Measurements from ENCODE around the gene PPP2R2C.

The PPP2R2C gene

DNA sequence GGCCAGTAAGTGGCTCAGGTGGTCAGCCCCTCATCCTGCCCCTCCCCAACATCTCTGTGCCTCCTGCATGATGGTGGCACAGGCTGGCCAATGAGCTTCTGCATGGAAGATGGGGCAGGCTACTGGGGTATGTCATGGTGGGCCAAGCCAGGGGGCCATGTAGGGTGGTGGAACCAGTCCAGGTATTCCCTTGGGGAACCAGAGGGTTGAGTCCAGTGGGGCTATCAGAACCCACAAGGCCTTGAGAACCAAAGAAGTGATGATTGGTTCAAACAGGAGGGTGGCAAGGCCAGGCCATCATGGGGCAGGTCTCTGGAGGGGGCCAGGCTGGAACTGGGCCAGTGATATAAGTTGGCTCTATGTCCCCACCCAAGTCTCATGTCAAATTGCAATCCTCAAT is 18.8 kb upstream of the PPP2R2C start:
- no peak for DNase-seq (ENCODE audit: low read depth)
- H3K4me3 ChIP-seq (ENCODE audit: control insufficient read depth, low read depth, low read length) = no peak overlapping the region
- TF ChIP-seq, protein P1, sequence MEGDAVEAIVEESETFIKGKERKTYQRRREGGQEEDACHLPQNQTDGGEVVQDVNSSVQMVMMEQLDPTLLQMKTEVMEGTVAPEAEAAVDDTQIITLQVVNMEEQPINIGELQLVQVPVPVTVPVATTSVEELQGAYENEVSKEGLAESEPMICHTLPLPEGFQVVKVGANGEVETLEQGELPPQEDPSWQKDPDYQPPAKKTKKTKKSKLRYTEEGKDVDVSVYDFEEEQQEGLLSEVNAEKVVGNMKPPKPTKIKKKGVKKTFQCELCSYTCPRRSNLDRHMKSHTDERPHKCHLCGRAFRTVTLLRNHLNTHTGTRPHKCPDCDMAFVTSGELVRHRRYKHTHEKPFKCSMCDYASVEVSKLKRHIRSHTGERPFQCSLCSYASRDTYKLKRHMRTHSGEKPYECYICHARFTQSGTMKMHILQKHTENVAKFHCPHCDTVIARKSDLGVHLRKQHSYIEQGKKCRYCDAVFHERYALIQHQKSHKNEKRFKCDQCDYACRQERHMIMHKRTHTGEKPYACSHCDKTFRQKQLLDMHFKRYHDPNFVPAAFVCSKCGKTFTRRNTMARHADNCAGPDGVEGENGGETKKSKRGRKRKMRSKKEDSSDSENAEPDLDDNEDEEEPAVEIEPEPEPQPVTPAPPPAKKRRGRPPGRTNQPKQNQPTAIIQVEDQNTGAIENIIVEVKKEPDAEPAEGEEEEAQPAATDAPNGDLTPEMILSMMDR (IDR thresholded peaks at IDR 0.05; ENCODE audit: control insufficient read depth, insufficient read depth, low read depth, low read length, missing control alignments) = no peak

- no peak overlapping the region for H3K4me3 ChIP-seq (ENCODE audit: control insufficient read depth, low read depth, low read length)
- TF ChIP-seq, protein P1 (IDR thresholded peaks at IDR 0.05; ENCODE audit: control insufficient read depth, insufficient read depth, low read depth, low read length, missing control alignments) = no peak
- DNase-seq (ENCODE audit: low read depth) = no peak
Observed at GRCh38 chr4:6489927-6490326, 17.5 kb upstream of the PPP2R2C start.

DNA sequence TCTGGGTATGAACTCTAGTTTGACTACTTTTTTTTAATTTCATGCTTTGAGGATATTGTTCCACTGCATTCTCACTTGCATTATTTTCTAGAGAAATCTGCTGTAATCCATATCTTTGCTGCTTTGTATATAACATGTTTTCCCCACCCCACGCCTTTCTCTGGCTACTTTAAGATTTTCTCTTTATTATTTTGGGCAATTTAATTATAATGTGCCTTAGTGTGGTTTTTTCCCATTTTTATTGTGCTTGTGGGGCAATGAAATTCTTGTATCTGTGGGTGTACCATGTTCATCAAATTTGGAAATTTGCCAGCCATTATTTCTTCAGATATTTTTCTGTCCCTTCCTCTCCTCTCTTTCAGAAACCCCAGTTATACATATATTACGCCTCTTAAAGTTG is 15.1 kb upstream of the PPP2R2C start:
- no peak for DNase-seq (ENCODE audit: low read depth)
- TF ChIP-seq, protein P1 (IDR thresholded peaks at IDR 0.05; ENCODE audit: control insufficient read depth, insufficient read depth, low read depth, low read length, missing control alignments) = no peak
- H3K4me3 ChIP-seq (ENCODE audit: control insufficient read depth, low read depth, low read length) = no peak overlapping the region

GRCh38 chr4:6480534-6481088 is 8.2 kb upstream of the PPP2R2C start:
- TF ChIP-seq, protein P1 (IDR thresholded peaks at IDR 0.05; ENCODE audit: control insufficient read depth, insufficient read depth, low read depth, low read length, missing control alignments) = no peak
- DNase-seq (ENCODE audit: low read depth) = no peak
- H3K4me3 ChIP-seq (ENCODE audit: control insufficient read depth, low read depth, low read length) = no peak overlapping the region

- no peak for DNase-seq (ENCODE audit: low read depth)
- no peak overlapping the region for H3K4me3 ChIP-seq (ENCODE audit: control insufficient read depth, low read depth, low read length)
- TF ChIP-seq, protein P1 (IDR thresholded peaks at IDR 0.05; ENCODE audit: control insufficient read depth, insufficient read depth, low read depth, low read length, missing control alignments) = no peak
Observed at GRCh38 chr4:6478546-6479220, 6.3 kb upstream of the PPP2R2C start.

DNA sequence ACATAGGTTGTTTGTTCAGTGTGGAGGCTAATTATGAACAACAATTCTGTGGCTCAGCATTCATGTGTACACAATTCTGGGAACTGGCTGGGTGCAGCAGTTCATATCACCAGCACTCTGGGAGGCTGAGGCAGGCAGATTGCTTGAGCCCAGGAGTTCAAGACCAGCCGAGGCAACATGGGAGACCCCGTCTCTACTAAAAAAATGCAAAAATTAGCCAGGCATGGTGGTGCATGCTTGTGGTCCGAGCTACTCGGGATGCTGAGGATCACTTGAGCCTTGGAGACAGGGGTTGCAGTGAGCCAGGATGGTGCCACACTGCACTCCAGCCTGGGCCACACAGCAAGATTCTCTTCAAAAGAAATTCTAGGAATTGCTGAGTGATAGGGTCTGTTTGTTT is 4.5 kb upstream of the PPP2R2C start:
- TF ChIP-seq, protein P1 (IDR thresholded peaks at IDR 0.05; ENCODE audit: control insufficient read depth, insufficient read depth, low read depth, low read length, missing control alignments) = no peak
- no peak for DNase-seq (ENCODE audit: low read depth)
- H3K4me3 ChIP-seq (ENCODE audit: control insufficient read depth, low read depth, low read length) = no peak overlapping the region
